ENCODE measurements around the gene ARHGEF33.
A peak's percentile ranks its signal among the peaks of the same experiment; 100 is the strongest.

ARHGEF33 gene

GRCh38 chr2:38940746-38941145, 51.1 kb downstream of the ARHGEF33 start:
- TF ChIP-seq POLR2A (IDR thresholded peaks at IDR 0.05; ENCODE audit: extremely low read depth, insufficient read length): no peak
- no peak for TF ChIP-seq MYC (IDR thresholded peaks at IDR 0.05; ENCODE audit: low read depth, low read length)
- TF ChIP-seq CTCF (IDR thresholded peaks at IDR 0.05; ENCODE audit: low read depth, low read length): no peak
- no peak for TF ChIP-seq MAX (IDR thresholded peaks at IDR 0.05; ENCODE audit: low read depth, low read length)
- H3K4me3 ChIP-seq (ENCODE audit: low read depth, low read length): no peak overlapping the region
- DNase-seq (ENCODE audit: low read depth): no peak

DNA sequence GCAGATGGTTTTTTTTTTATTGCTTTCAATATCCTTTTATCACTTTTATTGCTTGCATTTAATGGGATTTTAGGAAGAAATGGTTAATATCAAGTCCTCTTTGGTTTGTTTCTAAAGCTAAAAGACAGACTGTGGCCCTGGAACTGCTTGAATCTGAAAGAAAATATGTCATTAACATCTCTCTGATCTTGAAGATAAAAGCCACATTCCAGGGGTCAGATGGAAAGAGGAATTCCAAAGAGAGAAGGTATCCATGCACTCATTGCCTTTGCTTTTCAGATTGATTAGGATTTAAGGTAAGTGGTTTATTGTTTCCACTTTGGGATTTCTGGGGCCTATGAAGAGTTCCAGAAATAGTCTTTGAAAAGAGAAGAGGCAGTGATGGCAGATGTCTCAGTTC, 54.1 kb downstream of the ARHGEF33 start:
- no peak for DNase-seq (ENCODE audit: low read depth)
- no peak overlapping the region for H3K4me3 ChIP-seq (ENCODE audit: low read depth, low read length)
- TF ChIP-seq MYC (IDR thresholded peaks at IDR 0.05; ENCODE audit: low read depth, low read length) (no peak), CTCF (IDR thresholded peaks at IDR 0.05; ENCODE audit: low read depth, low read length) (no peak), MAX (IDR thresholded peaks at IDR 0.05; ENCODE audit: low read depth, low read length) (no peak)

GRCh38 chr2:38945372-38945771, 55.7 kb downstream of the ARHGEF33 start:
- no peak for TF ChIP-seq CTCF (IDR thresholded peaks at IDR 0.05; ENCODE audit: low read depth, low read length)
- no peak for TF ChIP-seq MAX (IDR thresholded peaks at IDR 0.05; ENCODE audit: low read depth, low read length)
- H3K4me3 ChIP-seq (ENCODE audit: low read depth, low read length): no peak overlapping the region
- peak; percentile 49 for DNase-seq (ENCODE audit: low read depth)

GRCh38 chr2:38945911-38946310, 56.2 kb downstream of the ARHGEF33 start:
- TF ChIP-seq MAX (IDR thresholded peaks at IDR 0.05; ENCODE audit: low read depth, low read length): 0 out of 2 replicates have a peak, but pooled peaks have one; percentile 9
- no peak for TF ChIP-seq POLR2A (IDR thresholded peaks at IDR 0.05; ENCODE audit: extremely low read depth, insufficient read length)
- DNase-seq (ENCODE audit: low read depth): peak; percentile 88

GRCh38 chr2:38947241-38948239, 57.9 kb downstream of the ARHGEF33 start:
- DNase-seq (ENCODE audit: low read depth): peak; percentile 87
- no peak overlapping the region for H3K4me3 ChIP-seq (ENCODE audit: low read depth, low read length)
- TF ChIP-seq CTCF (IDR thresholded peaks at IDR 0.05; ENCODE audit: low read depth, low read length): peak; percentile 86
- TF ChIP-seq MAX (IDR thresholded peaks at IDR 0.05; ENCODE audit: low read depth, low read length): peak; percentile 33; the same call in 1 of the 2 replicates
- no peak for TF ChIP-seq MYC (IDR thresholded peaks at IDR 0.05; ENCODE audit: low read depth, low read length)
- no peak for TF ChIP-seq POLR2A (IDR thresholded peaks at IDR 0.05; ENCODE audit: extremely low read depth, insufficient read length)

More at GRCh38 chr2:38945911-38946310, 56.2 kb downstream of the ARHGEF33 start:
- no peak overlapping the region for H3K4me3 ChIP-seq (ENCODE audit: low read depth, low read length)

- H3K4me3 ChIP-seq (ENCODE audit: low read depth, low read length): no peak overlapping the region
- no peak for DNase-seq (ENCODE audit: low read depth)
- TF ChIP-seq POLR2A (IDR thresholded peaks at IDR 0.05; ENCODE audit: extremely low read depth, insufficient read length) (no peak), CTCF (IDR thresholded peaks at IDR 0.05; ENCODE audit: low read depth, low read length) (no peak), MAX (IDR thresholded peaks at IDR 0.05; ENCODE audit: low read depth, low read length) (no peak), MYC (IDR thresholded peaks at IDR 0.05; ENCODE audit: low read depth, low read length) (no peak)
Observed at GRCh38 chr2:38948387-38948882, 58.8 kb downstream of the ARHGEF33 start.
